Forelimb muscle (tissue), 1 donor: ENCODE measurements around the gene ITPKA. TPM values are rescaled to one million over a fixed set of nuclear protein-coding genes. Genes with fewer than 3 reads are reported as not detected.

Source experiments
- polyA plus RNA-seq: library from polyadenylated mRNA; unstranded; fragments of 120-200 nt; gene quantifications from one replicate; pipeline ENCODE4 v1.2.1, GENCODE V29; 2013; ENCODE audit not compliant: insufficient read length

The ITPKA gene
- polyA plus RNA-seq, 1 donor, result 0.51 TPM

Other genes with a start within 250 kb of the ITPKA start
- gene OIP5, start 161.3 kb upstream of the ITPKA start, polyA plus RNA-seq, result 3.1 TPM
- gene NUSAP1, start 161.0 kb upstream of the ITPKA start, polyA plus RNA-seq, result 29.6 TPM
- 21.4 TPM for gene NDUFAF1, start 91.4 kb upstream of the ITPKA start, polyA plus RNA-seq
- 34.8 TPM for gene RTF1, start 76.8 kb upstream of the ITPKA start, polyA plus RNA-seq
- gene LTK, start 20.0 kb downstream of the ITPKA start, polyA plus RNA-seq, result 12.9 TPM
- 20.1 TPM for gene RPAP1, start 50.4 kb downstream of the ITPKA start, polyA plus RNA-seq
- gene TYRO3, start 65.3 kb downstream of the ITPKA start, polyA plus RNA-seq, result 15.9 TPM
- 21.7 TPM for gene MGA, start 166.5 kb downstream of the ITPKA start, polyA plus RNA-seq